DMS 273 treated with DMSO at 0.1 percent for 48 hours (cell line): ENCODE results near the gene SIGLEC11.
"Not testable (repeated sequence)": the region's sequence is repeated elsewhere in the genome, so short reads cannot be mapped to it uniquely, and the experiment has no call there.

ENCODE experiments used
- DNase-seq: peaks from one replicate; lab custom pipeline; 2025; lab: John Stamatoyannopoulos, UW

SIGLEC11 gene

DNA sequence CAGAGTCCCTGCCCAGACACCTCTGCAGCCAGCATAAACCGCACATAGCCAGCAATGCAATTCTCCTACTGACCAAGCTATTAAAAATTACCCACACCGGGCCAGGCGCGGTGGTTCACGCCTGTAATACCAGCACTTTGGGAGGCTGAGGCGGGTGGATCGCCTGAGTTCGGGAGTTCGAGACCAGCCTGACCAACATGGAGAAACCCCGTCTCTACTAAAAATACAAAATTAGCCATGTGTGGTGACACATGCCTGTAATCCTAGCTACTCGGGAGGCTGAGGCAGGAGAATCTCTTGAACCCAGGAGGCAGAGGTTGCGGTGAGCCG, 36.1 kb downstream of the SIGLEC11 start:
- not testable (repeated sequence) for DNase-seq

DNA sequence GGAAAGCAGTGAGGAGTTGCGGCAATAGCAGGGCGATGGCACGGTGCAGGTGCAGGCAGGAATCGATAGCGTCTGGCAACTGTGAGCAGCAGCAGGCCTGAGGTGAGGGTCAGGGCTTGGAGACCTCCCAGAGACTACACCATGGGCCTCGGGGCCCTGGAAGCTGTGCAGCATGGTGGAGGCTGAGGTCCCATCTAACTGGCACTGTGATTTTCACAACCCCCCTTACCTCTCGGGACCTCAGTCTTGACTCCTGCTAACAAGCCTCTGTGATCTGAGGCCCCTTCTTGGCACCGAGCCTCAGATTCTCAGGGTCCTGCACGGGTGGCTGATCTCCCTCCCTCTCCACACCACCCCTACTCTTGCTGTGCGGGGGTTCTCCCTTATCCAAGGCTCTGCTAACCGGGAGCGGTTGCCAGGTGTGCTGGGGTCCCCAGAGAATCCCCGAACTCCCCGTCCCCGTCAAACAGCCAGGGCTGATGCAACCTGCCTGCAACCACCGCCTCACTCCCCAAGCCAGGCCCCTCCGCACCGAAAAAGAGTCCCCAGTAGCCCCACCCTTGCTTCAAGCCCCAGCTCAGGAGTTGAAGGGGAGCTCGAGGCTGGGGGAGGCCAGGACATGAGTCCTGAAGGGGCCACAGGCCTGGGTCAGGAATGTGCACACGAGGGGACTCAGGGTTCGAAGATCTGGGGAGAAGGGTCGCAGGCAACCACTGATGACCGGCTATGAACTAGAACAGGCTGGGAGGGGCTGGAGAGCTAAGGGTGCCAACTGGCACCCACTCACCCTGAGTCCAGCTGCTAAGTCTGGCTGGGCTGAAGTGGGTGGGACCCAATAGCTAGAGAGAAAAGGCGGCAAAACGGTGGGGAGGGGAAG, 36.7 kb downstream of the SIGLEC11 start:
- DNase-seq = no peak

DNA sequence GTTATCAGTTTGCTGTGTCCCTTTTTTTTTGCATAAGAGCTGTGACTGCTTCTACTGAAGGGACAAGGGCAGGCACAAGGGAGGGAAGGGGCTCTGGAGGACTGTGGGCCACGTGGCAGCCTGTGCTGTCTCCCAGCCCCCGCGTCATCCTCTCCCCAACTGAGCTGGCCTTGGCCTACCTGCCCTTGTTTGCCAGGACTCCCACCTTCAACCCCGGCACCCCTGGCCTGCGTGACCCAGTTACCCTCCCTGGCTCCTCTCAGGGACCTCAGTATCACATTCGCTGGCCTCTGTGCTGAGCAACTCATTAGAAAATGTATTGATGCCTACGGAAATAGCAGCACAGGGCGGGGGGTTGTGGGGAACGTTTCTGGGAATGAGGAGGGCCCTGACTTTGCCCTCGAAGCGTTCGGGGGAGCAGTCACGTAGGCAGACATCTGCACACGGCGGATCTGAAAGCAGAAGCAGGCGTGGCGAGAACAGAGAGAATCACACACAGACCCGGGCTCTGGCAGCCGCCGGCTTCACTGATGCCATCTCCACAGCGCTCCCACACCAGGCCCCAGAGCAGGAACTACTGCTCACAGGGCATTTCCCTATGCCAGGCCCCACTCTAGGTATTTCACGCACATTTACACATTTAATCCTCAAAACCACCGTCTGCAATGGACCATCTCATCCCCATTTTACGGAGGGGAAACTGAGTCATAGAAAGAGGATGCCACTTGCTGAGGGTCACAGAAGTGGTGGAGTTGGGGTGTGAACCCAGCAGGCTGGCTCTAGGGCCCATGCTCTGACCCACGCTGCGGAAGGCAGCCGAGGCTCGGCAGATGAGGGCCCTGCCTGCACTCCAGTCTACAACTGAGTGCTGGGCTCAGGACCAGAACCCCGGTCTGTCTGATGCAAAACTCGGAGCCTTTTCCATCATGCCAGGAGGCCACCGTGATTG, 37.6 kb downstream of the SIGLEC11 start:
- DNase-seq = no peak

DNA sequence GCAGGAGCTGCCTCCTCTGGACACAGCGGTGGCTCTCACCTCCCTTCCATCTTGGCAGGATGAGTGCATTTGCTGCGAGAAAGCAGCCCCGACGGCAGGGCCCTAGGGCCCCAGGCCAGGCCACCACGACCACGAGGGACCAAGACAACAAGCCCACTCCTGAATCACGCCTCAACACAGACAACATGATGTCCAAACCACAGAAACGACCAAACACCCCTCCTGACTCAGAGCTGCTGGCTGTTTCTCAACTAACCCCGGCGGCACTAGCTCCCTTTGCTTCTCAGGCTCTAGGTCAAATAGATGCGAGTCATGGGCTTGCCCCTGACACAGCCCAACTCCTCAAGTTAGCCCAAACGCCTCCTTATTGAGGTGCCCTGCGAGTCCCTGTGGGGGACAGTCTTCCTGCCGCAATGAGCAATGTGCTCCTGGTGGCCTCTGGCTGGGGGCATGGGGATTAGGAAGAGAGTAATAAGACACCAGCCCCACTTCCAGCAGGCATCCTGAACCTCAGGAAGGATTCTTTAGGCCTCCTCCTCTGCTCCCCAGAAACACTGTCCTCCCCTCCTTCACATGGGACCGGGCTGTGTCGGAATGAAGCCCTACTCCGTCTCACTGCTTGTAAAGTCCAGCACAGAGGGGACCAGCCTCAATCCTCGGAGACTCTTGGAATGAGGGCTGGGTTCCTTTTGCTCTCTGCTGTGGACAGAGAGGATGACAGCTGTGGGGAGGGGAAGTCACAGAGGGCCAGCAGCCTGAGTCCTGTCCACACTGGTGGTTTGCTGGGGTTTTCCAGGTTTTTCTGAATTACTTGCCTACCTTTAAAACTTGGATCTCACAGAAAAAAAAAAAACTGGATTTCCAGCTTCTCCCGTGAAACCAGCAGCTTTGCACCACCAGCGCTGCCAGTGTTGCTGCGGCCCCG, 38.8 kb downstream of the SIGLEC11 start:
- DNase-seq = no peak

- no peak for DNase-seq
Measured at GRCh38 chr19:49920624-49921363, 40.2 kb downstream of the SIGLEC11 start.

DNA sequence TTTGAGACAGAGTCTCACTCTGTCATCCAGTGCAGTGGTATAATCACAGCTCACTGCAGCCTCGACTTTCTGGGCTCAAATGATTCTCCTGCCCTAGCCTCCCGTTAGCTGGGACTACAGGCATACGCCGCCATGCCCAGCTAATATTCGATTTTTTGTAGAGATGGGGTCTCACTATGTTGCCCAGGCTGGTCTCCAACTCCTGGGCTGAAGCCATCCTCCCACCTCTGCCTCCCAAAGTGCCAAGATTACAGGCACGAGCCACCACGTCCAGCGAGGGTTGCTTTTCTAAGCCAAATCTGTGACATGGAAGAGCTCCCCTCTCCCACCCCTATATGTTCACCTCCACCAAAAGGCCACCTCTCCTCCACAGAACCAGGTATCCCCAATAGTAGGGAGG, 42.9 kb downstream of the SIGLEC11 start:
- DNase-seq = no peak

- no peak for DNase-seq
Measured at GRCh38 chr19:49916839-49917733, 43.9 kb downstream of the SIGLEC11 start.

- DNase-seq = no peak
Measured at GRCh38 chr19:49915271-49915670, 45.7 kb downstream of the SIGLEC11 start.

DNA sequence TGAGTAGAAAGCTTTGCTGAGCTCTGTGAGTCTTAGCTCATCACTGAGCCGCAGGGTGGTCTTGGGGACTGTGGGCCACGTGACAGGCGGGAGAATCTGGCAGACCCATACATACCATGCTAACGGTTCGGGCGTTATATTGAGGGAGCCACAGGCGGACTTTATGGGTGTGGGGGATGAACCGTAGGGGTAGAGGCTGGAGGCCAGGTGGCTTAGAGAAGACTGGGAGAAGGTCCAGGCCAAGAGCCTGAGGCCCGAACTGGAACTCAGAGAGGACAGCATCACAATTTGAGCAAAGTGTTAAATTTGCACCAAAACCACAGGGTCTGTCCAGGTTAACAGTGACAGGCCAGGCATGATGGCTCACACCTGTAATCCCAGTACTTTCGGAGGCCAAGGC, 47.3 kb downstream of the SIGLEC11 start:
- DNase-seq = no peak

DNA sequence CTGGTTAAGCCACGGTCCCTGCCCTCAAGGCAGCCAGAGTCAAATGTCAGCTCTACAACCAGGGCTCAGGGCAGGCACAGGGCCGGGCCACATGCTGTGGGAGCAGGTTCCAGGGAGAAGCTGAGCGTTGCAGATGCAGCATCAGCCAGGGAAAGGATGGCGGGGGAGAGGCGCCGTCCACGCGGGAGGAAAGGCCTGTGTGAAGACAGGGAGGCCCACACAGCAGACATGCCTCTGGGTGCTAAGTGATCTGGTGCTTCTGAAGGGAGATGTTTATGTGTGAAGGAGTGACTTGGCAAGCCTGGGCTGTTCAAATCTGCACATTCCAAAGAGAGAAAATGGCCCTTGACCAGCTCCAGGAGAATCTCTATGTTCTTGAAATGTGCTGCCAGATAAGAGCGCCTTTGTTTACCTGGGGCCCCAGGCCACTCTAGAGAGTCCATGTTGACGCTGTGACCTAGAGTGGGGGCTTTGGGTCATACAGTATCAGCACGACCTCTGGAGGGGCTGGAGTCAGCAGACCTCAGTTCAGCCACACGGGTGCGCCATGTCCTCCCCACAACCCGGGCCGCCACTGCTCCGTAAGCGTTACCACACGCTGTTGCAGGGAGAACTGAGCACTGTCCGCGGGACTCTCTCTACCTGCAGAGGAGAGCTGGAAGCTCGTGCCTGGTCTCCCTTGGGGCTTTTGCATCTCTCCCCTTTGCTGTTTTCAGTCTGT, 47.8 kb downstream of the SIGLEC11 start:
- DNase-seq = no peak

DNA sequence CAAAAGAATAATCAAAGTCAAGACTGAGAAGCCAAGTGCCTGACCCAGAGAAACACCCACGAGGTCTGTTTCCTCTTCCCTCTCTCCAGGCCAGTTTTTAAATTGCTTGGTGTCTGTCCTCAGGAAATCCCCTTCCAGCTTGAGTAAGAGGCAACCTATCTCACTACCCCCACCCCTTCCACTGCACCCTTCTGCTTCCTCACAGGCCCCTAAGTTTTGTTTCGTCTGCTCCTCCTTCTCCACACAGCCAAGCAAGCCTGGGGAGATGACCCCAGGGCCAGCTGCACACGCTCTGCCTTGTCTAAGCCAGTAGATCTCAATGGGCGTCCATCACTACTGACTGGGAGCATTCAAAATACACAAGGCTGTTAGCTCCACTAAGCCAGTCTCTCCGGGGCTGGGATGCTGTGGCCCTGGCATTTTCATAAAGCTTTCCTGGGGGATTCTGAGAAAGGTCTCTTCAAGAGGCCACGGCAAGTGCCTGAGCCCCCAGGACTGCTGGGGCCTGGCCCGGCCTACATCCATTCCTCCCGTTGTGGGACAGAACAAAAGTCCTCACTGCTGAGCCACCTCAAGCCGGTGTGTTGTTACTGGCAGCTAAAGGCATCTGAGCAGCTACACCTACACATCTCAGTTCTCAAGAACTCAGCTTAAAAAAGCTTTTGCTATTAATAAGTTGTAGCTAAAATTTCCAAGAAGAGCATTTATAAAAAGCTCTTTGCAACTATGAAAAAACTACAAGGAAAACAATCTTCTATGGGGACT, 49.4 kb downstream of the SIGLEC11 start:
- no peak for DNase-seq

DNA sequence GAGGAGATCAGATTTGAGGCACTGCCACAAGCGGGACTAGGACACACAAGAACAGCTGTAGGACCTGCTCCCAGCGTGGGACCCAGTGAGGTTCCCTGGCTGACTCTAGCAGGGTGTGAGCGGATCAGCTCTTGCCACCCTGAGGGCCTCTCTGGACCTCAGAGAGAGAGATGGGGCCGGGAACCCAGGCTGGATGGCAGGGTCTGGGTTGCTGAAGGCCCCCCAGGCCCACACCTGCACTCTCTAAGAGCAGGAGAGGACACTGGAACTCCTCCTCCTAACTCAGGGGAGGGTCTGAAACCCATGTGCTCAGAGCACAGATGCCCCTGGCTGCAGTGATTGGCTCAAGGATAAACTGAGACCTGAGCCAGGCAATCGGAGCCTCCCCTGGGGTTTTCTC, 50.8 kb downstream of the SIGLEC11 start:
- no peak for DNase-seq

- DNase-seq = no peak
Measured at GRCh38 chr19:49908480-49909420, 52.2 kb downstream of the SIGLEC11 start.

- no peak for DNase-seq
Measured at GRCh38 chr19:49907745-49908446, 53.1 kb downstream of the SIGLEC11 start.

DNA sequence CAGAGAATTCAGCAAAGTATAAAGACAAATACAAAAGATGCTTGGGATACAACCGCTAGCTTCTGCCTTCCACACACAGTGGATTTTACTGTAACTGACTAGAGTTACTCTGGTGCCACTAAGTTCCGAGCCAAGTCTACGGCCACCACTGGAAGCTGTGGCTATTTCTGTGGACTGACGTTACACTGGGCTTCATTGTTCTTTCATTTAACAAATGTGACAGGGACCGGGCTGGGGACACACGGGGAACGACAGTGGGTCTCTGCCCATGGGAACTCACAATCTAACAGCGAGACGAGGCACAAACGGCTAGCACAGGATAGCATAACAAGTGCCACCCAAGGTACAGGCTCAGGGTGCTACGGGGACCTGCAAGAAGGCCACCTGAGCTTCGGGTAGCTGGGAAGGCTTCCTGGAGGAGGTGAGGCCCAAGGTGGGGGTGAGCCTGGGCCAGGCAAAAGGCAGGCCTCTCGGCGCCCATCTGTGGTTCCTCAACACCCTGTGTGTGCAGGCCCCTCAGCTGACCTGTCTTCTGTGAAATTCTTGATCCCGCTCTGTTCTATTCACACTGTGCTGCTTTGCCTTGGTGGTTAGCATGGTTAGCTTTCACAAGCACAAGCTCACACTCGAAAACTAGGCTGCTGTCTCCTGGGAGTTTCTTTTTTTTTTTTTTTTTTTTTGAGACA, 54.0 kb downstream of the SIGLEC11 start:
- DNase-seq = no peak

GRCh38 chr19:49904136-49904535, 56.8 kb downstream of the SIGLEC11 start:
- DNase-seq = no peak
